NCI-H2171 treated with DMSO at 0.1 percent for 48 hours (cell line): ENCODE data around the gene LIMD2.

ENCODE experiments used
- DNase-seq: peaks from one replicate; lab custom pipeline; 2025; lab: John Stamatoyannopoulos, UW

LIMD2 gene

GRCh38 chr17:63681530-63681929 lies 18.4 kb downstream of the LIMD2 start:
- DNase-seq: no peak

GRCh38 chr17:63680700-63681099 lies 19.2 kb downstream of the LIMD2 start:
- no peak for DNase-seq

DNA sequence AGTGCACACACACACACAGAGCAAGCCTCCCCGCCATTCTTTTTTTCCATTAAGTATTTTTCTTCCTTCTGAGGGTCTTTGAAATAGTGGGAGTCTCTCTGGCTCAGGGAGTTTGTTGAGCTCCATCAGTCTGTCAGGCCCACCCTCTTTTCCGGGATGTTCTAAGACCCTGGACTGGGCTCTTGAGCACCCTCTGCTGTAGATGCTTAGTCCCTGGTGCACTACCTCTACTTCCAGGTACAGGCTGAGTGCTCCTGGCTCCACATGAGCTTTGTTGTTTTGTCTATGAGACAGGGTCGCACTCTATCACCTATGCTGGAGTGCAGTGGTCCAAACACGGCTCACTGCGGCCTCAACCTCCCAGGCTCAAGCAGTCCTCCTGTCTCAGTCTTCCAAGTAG lies 20.7 kb downstream of the LIMD2 start:
- DNase-seq: no peak

- DNase-seq: no peak
These were observed 23.3 kb downstream of the LIMD2 start for GRCh38 chr17:63676584-63676983.

DNA sequence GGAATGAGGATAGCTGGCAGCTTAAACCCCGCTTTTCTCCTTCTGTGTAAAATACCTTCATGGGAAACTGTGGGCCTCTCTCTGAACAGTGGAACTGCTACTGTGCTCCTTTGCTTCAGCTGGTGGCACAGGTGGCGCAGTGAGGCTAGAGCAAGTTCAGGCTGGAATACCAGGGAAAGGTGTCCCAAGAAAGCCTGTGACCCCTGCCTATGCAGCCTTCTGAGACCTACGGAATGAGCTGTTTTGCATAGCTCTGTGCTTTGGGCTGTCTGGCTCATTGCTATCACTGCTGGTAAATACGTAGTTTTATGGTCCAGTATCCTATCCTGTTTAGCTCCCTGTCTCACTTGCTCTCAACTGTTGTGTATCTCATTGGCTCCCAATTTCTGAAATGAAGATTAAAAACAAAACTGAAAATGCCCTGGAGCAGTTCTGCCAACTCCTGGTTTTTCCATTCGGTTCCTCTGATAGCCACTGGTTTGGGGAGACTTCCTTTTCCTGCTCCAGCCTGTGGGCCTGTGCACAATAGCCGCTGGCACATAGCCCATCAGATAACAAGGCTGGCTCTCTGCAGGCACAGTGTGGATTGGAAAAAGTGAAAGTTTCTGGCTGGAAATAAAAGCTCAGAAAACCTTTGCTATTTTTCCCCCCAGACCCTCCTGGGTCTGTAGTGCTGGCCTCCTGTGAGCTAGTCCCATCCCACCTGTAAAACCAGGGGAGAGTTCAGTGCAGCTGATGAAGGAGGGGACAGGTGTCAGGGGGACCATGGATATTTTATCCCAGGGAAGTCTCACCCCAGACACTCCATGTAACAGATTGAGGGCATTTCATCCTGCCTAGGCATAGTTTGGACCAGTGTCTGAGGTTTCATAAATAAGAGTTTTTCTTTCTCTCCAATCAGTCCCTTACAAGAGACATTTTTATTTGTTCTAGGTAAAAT lies 24.0 kb downstream of the LIMD2 start:
- DNase-seq: peak; percentile 10

GRCh38 chr17:63675231-63675606 lies 24.7 kb downstream of the LIMD2 start:
- no peak for DNase-seq

DNA sequence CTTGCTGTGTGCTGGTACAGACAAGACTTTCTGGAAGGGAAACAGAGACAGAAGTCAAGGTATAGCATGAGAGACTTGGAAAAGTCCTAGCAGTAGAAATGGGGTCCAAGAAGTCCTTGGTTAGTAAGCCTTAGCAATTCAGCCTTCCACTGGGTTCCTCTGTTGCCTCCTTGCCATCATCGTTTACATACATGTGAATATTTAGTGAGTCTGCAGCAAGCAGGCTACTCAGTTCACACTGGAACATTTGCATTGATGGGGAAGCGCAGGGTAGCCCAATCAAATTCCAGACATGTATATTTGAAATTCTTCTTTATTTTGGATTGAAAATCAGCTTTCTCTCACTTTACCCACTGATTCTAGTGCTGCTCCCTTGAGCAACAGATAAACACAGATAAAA lies 27.1 kb downstream of the LIMD2 start:
- no peak for DNase-seq

- DNase-seq: no peak
These were observed 34.3 kb downstream of the LIMD2 start for GRCh38 chr17:63665527-63666214.

DNA sequence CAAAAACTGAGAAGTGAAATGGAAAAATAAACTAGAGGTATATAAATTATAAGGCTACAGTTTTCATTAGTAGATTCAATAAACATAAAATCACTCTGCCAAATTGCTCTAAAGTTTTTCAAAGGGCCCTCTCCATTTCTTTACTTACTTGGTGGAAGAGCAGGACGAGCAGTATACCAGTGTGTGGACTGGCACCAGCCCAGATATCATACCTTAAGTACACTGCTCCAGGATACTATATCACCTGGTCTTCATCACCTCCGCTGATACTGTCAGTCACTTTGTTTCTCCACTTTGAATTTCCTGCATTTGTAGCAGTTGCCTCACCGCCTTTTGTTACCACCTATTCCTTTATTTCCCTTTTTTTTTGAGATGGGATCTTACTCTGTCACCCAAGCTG lies 40.1 kb downstream of the LIMD2 start:
- no peak for DNase-seq

GRCh38 chr17:63658366-63658765 lies 41.6 kb downstream of the LIMD2 start:
- no peak for DNase-seq

DNA sequence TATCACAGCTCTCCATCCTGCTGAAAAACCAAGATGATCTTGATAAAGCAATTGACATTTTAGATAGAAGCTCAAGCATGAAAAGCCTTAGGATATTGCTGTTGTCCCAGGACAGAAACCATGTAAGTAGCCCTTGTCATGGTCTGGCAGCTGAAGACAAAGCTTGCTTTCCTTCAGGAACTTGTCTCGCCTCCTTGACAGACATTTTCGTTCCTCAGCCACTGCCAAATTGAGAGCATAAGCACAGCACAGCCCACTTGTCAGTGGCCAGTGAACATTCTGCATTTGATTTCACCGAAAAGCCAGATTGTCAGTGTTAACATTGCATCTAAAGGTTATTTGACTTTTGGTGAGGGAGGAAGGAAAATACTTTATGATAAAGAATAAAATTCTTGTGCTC lies 42.1 kb downstream of the LIMD2 start:
- no peak for DNase-seq

GRCh38 chr17:63653050-63653449 lies 46.9 kb downstream of the LIMD2 start:
- no peak for DNase-seq

DNA sequence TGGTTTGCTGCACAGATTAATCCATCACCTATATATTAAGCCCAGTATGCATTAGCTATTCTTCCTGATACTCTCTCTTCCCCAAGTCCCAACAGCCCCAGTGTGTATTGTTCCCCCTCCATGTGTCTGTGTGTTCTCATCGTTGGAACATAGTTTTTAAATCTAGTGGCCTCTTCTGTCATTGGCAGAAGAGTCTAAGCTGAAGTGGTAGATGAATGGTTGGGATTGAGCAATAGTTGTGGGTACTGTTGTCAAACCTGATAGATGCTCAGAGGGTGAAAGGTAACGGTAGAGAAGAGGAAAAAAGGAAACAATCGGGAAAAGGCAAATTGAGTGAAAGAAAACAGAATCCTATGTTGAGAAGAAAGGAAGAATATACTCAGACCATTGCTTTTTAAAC lies 47.8 kb downstream of the LIMD2 start:
- DNase-seq: no peak

GRCh38 chr17:63649813-63650212 lies 50.1 kb downstream of the LIMD2 start:
- no peak for DNase-seq

- DNase-seq: no peak
These were observed 52.0 kb downstream of the LIMD2 start for GRCh38 chr17:63647936-63648335.

GRCh38 chr17:63647065-63647725 lies 52.7 kb downstream of the LIMD2 start:
- no peak for DNase-seq

GRCh38 chr17:63646488-63646806 lies 53.5 kb downstream of the LIMD2 start:
- DNase-seq: no peak
